GM12875 (cell line): ENCODE measurements around the gene FOXL2.

ENCODE experiments used
- H3K4me3 ChIP-seq: one replicate; pipeline ENCODE4 v1.5.1; 2011; ENCODE audit warnings: low read depth, low read length, control low read depth
- TF ChIP-seq, protein P1 (sequence below): IDR thresholded peaks from 2 replicates; pipeline ENCODE4 v1.5.1; 2011; ENCODE audit warnings: low read depth, mild to moderate bottlenecking, control low read depth, inconsistent platforms, low read length, moderate library complexity, borderline replicate concordance; ENCODE audit not compliant: insufficient read depth

FOXL2 gene

DNA sequence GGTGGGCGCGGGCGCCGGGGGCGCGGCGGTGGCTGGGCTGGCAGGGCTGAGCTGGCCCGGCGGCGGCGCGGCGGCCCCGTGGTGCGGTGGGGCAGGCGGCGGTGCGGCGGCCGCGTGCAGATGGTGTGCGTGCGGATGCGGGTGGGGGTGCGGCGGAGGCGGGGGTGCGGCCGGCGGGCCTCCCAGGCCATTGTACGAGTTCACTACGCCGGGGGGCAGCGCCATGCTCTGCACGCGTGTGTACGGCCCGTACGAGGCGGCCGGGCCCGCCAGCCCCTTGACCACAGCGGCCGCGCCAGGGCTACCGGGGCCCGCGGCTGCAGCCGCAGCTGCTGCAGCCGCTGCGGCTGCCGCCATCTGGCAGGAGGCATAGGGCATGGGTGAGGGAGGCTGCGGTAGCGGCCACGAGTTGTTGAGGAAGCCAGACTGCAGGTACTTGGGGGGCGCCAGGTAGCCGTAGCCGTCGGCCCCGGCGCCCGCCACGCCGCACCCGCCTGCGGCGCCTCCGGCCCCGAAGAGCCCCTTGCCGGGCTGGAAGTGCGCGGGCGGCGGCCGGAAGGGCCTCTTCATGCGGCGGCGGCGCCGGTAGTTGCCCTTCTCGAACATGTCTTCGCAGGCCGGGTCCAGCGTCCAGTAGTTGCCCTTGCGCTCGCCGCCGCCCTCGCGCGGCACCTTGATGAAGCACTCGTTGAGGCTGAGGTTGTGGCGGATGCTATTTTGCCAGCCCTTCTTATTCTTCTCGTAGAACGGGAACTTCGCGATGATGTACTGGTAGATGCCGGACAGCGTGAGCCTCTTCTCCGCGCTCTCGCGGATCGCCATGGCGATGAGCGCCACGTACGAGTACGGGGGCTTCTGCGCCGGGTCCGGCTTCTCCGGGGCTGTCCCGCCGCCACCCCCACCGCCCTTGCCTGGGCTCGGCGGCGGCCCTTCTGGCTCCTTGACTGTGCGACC lies 951 bp downstream of the FOXL2 start:
- no peak overlapping the region for H3K4me3 ChIP-seq
- TF ChIP-seq, protein P1, sequence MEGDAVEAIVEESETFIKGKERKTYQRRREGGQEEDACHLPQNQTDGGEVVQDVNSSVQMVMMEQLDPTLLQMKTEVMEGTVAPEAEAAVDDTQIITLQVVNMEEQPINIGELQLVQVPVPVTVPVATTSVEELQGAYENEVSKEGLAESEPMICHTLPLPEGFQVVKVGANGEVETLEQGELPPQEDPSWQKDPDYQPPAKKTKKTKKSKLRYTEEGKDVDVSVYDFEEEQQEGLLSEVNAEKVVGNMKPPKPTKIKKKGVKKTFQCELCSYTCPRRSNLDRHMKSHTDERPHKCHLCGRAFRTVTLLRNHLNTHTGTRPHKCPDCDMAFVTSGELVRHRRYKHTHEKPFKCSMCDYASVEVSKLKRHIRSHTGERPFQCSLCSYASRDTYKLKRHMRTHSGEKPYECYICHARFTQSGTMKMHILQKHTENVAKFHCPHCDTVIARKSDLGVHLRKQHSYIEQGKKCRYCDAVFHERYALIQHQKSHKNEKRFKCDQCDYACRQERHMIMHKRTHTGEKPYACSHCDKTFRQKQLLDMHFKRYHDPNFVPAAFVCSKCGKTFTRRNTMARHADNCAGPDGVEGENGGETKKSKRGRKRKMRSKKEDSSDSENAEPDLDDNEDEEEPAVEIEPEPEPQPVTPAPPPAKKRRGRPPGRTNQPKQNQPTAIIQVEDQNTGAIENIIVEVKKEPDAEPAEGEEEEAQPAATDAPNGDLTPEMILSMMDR, result peak; percentile 24; the same call in 1 of the 2 replicates

DNA sequence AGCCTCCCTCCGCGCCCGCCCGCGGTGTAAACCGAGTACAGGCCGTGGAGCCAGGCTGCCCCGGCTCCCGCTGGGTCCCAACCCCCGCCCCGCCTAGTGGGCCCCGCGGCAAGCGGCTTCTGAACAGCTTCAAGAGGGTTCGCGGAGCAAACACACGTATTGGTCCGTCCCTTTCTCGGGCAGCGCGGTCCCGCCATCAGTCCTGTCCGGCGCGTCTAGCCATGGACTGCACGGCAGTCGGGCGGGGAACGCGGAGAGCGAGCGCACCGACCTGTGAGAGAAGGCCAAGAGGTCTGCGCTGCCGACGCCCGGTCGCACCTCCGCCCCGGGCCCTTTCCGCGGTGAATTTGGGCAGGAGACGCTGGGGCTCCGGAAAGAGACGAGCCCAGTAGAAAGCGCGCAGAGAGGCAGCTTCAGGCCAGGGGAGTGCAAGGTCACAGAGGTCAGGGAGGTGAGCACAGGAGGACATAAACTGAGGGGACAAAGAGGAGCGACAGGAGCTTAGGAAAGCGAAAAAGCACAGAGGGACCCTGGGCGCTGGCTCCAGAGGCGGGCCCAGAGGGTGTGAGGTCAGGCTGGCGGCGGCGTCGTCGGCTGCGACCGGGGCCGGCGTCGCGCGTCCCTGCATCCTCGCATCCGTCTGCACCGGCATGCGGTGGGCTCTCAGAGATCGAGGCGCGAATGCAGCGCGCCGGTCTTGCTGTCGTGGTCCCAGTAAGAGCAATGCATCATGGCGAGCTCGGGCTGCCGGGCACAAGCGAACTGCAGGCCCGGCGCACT lies 1.8 kb downstream of the FOXL2 start:
- TF ChIP-seq, protein P1, result no peak

DNA sequence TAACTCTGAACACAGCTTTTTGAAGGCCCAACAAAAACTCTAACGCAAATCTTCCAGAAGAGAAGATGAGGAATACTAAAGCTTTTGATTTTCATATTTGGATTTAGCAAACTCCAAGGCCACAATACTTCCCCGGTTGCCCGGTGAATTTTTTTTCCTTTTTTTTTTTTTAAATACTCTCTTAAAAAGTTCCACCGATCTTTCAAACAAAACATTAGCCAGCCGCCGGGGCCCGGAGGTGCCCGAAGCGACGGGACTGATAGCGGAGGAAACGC lies 2.3 kb downstream of the FOXL2 start:
- TF ChIP-seq, protein P1, result no peak
- H3K4me3 ChIP-seq, result no peak overlapping the region

More for the DNA sequence above, 1.8 kb downstream of the FOXL2 start:
- no peak overlapping the region for H3K4me3 ChIP-seq

DNA sequence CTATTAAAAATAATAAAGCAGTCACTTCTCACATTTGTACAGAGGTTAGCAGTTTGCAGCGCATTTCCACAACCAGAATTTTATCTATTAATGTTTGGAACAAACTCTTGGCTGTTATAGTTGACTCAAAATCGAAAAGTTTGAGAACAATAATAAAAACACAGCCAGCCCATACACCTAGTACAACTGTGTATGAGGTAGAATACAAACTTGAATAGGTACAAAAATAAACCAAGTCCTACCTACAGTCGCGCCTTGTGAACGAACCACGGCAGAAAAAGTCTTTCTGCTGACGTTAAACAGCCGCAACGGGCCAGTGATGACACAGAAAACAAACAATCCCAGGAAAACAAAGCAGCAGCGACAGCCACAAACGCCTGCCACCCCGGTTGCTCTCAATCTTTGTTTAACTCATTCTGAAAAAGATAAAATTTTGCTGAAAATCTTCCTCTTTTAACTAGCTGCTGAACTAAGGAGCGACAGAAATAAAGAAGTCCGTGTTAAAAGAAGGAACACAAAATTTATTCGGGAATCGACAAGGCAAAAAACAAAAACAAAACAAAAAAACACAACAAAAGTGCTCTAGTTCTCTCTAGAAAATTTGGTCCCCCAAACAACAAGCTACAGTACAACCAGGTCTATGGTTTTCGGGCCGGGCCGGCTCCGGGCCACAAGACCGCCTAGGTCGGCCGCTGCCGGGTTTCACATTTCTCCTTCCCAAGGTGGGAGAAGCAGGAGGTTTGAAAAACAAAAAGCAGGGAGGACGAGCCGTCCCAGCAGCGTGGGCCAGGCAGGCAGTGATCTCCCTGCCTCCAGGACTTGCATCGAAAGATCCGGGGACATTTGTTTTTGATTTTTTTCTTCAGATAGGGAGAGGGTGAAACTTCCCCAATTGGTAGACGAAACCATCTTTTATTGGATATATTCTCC lies 2.9 kb downstream of the FOXL2 start:
- TF ChIP-seq, protein P1, result no peak
- H3K4me3 ChIP-seq, result no peak overlapping the region

DNA sequence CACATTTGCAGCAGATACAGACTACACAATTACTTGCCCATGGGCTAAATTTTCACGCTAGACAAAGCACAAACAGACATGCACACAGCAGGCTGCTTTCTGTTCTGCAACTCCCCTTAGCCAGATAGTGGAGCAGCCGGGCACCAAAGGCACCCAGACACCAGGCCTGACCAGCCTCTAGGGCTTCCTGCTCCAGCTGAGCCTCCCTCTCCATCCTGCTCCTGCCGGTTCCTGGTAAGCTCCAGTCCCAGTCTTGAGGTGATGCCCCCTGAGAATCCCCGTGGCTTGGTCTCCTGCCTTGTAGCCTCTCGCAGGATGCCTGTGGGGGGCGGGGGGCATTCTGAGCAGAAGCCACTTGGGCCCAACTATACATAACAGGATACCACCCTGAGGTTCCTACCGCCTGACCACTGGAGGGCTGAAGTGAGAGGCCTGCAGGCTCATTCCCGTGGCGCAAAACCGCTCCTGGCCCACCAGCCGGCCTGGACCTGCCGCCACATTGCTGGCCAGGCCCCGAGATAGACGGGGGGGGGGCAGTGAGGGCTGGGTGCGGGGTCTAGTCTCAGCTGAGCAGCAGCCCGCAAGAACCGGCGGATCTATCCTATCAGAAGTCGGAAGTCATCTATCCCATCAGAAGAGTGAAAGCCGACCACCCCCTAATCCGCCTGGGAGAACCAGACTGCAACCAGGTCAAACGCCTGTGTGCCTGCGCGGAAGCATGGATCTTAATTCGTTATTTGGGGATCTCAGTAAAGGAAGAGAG lies 3.9 kb downstream of the FOXL2 start:
- no peak overlapping the region for H3K4me3 ChIP-seq
- TF ChIP-seq, protein P1, result no peak

DNA sequence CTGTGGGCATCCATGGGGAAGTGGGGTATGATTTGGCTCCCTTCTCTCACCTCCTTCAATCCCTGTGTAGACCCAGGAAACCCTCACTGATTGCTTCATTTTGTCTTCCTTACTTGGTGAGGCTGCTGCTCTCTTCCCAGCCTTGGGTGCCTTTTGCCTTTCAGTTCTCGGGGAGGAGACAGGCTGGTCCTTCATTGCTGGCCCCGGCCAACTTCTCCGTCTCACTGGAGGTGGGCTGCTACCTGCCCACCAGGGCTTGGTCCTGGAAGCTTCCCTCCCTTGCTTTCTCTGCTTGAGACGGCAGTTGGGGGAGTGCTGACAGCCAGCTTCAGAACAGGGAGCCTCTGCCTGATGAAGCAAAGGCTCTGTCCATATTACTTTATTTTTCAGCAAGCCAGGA lies 4.7 kb downstream of the FOXL2 start:
- H3K4me3 ChIP-seq, result no peak overlapping the region
- TF ChIP-seq, protein P1, result no peak
